Cardiac fibroblast (primary cell): ENCODE data around the gene OGDHL.

Source experiments
- DNase-seq, 2 donors: peaks; one replicate each; pipeline versions ENCODE4 v3.0.0 to v3.0.0-alpha.2; 2010; ENCODE audit warnings: low read depth in 2 of 2
- H3K4me3 ChIP-seq, 2 donors: replicated peaks in 1 of 2; 1 replicate in 1 of 2; 2 replicates in 1 of 2; pipeline ENCODE4 v1.5.1; 2011; ENCODE audit warnings: low read depth in 2 of 2, low read length in 2 of 2, mild to moderate bottlenecking in 2 of 2, moderate library complexity in 1 of 2
- TF ChIP-seq, protein P1 (sequence below): IDR thresholded peaks from one replicate; pipeline ENCODE4 v1.5.1; 2011; ENCODE audit warnings: low read depth, mild to moderate bottlenecking, low read length, inconsistent platforms

OGDHL gene

GRCh38 chr10:49750546-49750945 lies 11.6 kb downstream of the OGDHL start:
- DNase-seq = no peak
- TF ChIP-seq, protein P1, sequence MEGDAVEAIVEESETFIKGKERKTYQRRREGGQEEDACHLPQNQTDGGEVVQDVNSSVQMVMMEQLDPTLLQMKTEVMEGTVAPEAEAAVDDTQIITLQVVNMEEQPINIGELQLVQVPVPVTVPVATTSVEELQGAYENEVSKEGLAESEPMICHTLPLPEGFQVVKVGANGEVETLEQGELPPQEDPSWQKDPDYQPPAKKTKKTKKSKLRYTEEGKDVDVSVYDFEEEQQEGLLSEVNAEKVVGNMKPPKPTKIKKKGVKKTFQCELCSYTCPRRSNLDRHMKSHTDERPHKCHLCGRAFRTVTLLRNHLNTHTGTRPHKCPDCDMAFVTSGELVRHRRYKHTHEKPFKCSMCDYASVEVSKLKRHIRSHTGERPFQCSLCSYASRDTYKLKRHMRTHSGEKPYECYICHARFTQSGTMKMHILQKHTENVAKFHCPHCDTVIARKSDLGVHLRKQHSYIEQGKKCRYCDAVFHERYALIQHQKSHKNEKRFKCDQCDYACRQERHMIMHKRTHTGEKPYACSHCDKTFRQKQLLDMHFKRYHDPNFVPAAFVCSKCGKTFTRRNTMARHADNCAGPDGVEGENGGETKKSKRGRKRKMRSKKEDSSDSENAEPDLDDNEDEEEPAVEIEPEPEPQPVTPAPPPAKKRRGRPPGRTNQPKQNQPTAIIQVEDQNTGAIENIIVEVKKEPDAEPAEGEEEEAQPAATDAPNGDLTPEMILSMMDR = no peak
- H3K4me3 ChIP-seq = no peak overlapping the region

GRCh38 chr10:49749556-49750491 lies 12.3 kb downstream of the OGDHL start:
- TF ChIP-seq, protein P1 = no peak
- DNase-seq = no peak
- H3K4me3 ChIP-seq = no peak overlapping the region

- TF ChIP-seq, protein P1 = no peak
- no peak overlapping the region for H3K4me3 ChIP-seq
- DNase-seq = no peak
Measured at GRCh38 chr10:49749144-49749543, 13.0 kb downstream of the OGDHL start.

GRCh38 chr10:49748006-49748405 lies 14.1 kb downstream of the OGDHL start:
- H3K4me3 ChIP-seq = no peak overlapping the region
- TF ChIP-seq, protein P1 = no peak
- no peak for DNase-seq

GRCh38 chr10:49747303-49747646 lies 14.8 kb downstream of the OGDHL start:
- no peak for DNase-seq
- no peak overlapping the region for H3K4me3 ChIP-seq
- TF ChIP-seq, protein P1 = no peak

GRCh38 chr10:49746626-49747302 lies 15.4 kb downstream of the OGDHL start:
- TF ChIP-seq, protein P1 = no peak
- H3K4me3 ChIP-seq = no peak overlapping the region
- no peak for DNase-seq
